Hematopoietic multipotent progenitor cell treated with erythropoietin and hydrocortisone succinate and interleukin-3 and kit ligand, for 6 days (in vitro differentiated cells): Measurements from ENCODE around the gene NHSL2.

Experiments used
- DNase-seq: peaks from one replicate; pipeline ENCODE4 v3.0.0-alpha.2; 2015

NHSL2 gene

GRCh38 chrX:72114807-72115206 is 204.2 kb downstream of the NHSL2 start:
- DNase-seq, result no peak

GRCh38 chrX:72115380-72115779 is 204.7 kb downstream of the NHSL2 start:
- DNase-seq, result no peak

GRCh38 chrX:72117636-72118210 is 207.1 kb downstream of the NHSL2 start:
- DNase-seq, result no peak

GRCh38 chrX:72120837-72121236 is 210.2 kb downstream of the NHSL2 start:
- DNase-seq, result no peak

GRCh38 chrX:72121383-72121782 is 210.7 kb downstream of the NHSL2 start:
- peak; percentile 81 for DNase-seq

GRCh38 chrX:72122621-72123337 is 212.1 kb downstream of the NHSL2 start:
- DNase-seq, result no peak

GRCh38 chrX:72123471-72124185 is 213.0 kb downstream of the NHSL2 start:
- DNase-seq, result peak; percentile 47

GRCh38 chrX:72124540-72125201 is 214.0 kb downstream of the NHSL2 start:
- no peak for DNase-seq

GRCh38 chrX:72125331-72126047 is 214.8 kb downstream of the NHSL2 start:
- DNase-seq, result no peak

GRCh38 chrX:72126048-72126415 is 215.4 kb downstream of the NHSL2 start:
- DNase-seq, result no peak

GRCh38 chrX:72126539-72127140 is 216.0 kb downstream of the NHSL2 start:
- peak; percentile 78 for DNase-seq

GRCh38 chrX:72127332-72127731 is 216.7 kb downstream of the NHSL2 start:
- no peak for DNase-seq

- DNase-seq, result no peak
Measured at GRCh38 chrX:72128183-72128834, 217.7 kb downstream of the NHSL2 start.

- DNase-seq, result peak; percentile 43
Measured at GRCh38 chrX:72128881-72129280, 218.2 kb downstream of the NHSL2 start.

GRCh38 chrX:72129661-72130060 is 219.0 kb downstream of the NHSL2 start:
- no peak for DNase-seq

GRCh38 chrX:72130156-72130761 is 219.6 kb downstream of the NHSL2 start:
- no peak for DNase-seq

- no peak for DNase-seq
Measured at GRCh38 chrX:72130762-72131250, 220.2 kb downstream of the NHSL2 start.

- DNase-seq, result peak; percentile 63
Measured at GRCh38 chrX:72131317-72132294, 221.0 kb downstream of the NHSL2 start, which contains the start of gene RTL5. Gene RTL5 (minus strand): TSS chrX:72131915.

GRCh38 chrX:72132456-72132855 is 221.8 kb downstream of the NHSL2 start:
- no peak for DNase-seq
